SK-N-SH treated with all-trans-retinoic acid at 6 μM for 48 hours (cell line): ENCODE results near the gene TRABD2A.

ENCODE experiments used
- ARNTL ChIP-seq: fragments of 450-650 bp; formaldehyde crosslinking; IDR thresholded peaks from 2 replicates; pipeline ENCODE4 v1.5.0; 2020; ENCODE audit warnings: low read depth, mild to moderate bottlenecking, moderate library complexity, borderline replicate concordance
- CREB5 ChIP-seq: fragments of 250-450 bp; sonication (Bioruptor Pico); IDR thresholded peaks from 2 replicates; pipeline ENCODE4 v1.5.1; 2020; ENCODE audit warnings: low read depth, mild to moderate bottlenecking, moderate library complexity
- CSDC2 ChIP-seq: fragments of 250-450 bp; sonication (Bioruptor Pico); IDR thresholded peaks from 2 replicates; pipeline ENCODE4 v1.5.0; 2020; ENCODE audit warnings: mild to moderate bottlenecking, moderate library complexity
- CSRNP3 ChIP-seq: fragments of 250-450 bp; sonication (Bioruptor Pico); IDR thresholded peaks from 2 replicates; pipeline ENCODE4 v1.5.1; 2021; ENCODE audit warnings: mild to moderate bottlenecking, moderate library complexity
- ISL1 ChIP-seq: fragments of 250-450 bp; sonication (Bioruptor Pico); IDR thresholded peaks from 2 replicates; pipeline ENCODE4 v2.1.2; 2022; ENCODE audit warnings: mild to moderate bottlenecking, moderate library complexity
- OSR1 ChIP-seq: fragments of 250-450 bp; sonication (Bioruptor Pico); IDR thresholded peaks from 2 replicates; pipeline ENCODE4 v1.8.0; 2022; ENCODE audit warnings: moderate library complexity, mild to moderate bottlenecking, inconsistent platforms
- PPARA ChIP-seq: fragments of 250-450 bp; sonication (Bioruptor Pico); IDR thresholded peaks from 2 replicates; pipeline ENCODE4 v1.5.0; 2020; ENCODE audit warnings: mild to moderate bottlenecking, borderline replicate concordance
- RARB ChIP-seq: fragments of 250-450 bp; sonication (Bioruptor Pico); IDR thresholded peaks from 2 replicates; pipeline ENCODE4 v1.8.0; 2021; ENCODE audit warnings: mild to moderate bottlenecking, moderate library complexity
- SNAI2 ChIP-seq: fragments of 250-450 bp; sonication (Bioruptor Pico); IDR thresholded peaks from 2 replicates; pipeline ENCODE4 v1.5.0; 2020; ENCODE audit warnings: mild to moderate bottlenecking, moderate library complexity
- ZC3H10 ChIP-seq: fragments of 250-450 bp; sonication (Bioruptor Pico); IDR thresholded peaks from 2 replicates; pipeline ENCODE4 v1.5.1; 2021; ENCODE audit warnings: mild to moderate bottlenecking, moderate library complexity
- TF ChIP-seq, protein P1 (sequence below): fragments of 250-450 bp; sonication (Bioruptor Pico); IDR thresholded peaks from 2 replicates; pipeline ENCODE4 v1.8.0; 2020; ENCODE audit warnings: mild to moderate bottlenecking, moderate library complexity, borderline replicate concordance

GRCh38 chr2:84811839-84812431 is 68.9 kb downstream of the TRABD2A start:
- TF ChIP-seq, protein P1, sequence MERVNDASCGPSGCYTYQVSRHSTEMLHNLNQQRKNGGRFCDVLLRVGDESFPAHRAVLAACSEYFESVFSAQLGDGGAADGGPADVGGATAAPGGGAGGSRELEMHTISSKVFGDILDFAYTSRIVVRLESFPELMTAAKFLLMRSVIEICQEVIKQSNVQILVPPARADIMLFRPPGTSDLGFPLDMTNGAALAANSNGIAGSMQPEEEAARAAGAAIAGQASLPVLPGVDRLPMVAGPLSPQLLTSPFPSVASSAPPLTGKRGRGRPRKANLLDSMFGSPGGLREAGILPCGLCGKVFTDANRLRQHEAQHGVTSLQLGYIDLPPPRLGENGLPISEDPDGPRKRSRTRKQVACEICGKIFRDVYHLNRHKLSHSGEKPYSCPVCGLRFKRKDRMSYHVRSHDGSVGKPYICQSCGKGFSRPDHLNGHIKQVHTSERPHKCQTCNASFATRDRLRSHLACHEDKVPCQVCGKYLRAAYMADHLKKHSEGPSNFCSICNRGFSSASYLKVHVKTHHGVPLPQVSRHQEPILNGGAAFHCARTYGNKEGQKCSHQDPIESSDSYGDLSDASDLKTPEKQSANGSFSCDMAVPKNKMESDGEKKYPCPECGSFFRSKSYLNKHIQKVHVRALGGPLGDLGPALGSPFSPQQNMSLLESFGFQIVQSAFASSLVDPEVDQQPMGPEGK: no peak
- no peak for TF ChIP-seq ZC3H10 (CRISPR knock-in tag)
- TF ChIP-seq ISL1 (CRISPR knock-in tag): no peak
- TF ChIP-seq SNAI2 (CRISPR knock-in tag): no peak
- no peak for TF ChIP-seq CREB5 (CRISPR knock-in tag)
- TF ChIP-seq ARNTL: no peak
- no peak for TF ChIP-seq PPARA
- TF ChIP-seq RARB (CRISPR knock-in tag): no peak
- TF ChIP-seq CSRNP3 (CRISPR knock-in tag): no peak
- TF ChIP-seq OSR1: no peak
- TF ChIP-seq CSDC2 (CRISPR knock-in tag): no peak
